Measurements from ENCODE around the gene LY6G5C. TPM values are rescaled to one million over a fixed set of nuclear protein-coding genes. Genes with fewer than 3 reads are reported as not detected.

The LY6G5C gene
- total and polyA plus RNA-seq, 9 of the 15 experiments (the other 6 are each of a cell fraction or from before 2014, with no cell fraction given) = 0.10 to 0.67 (median 0.46) TPM; not detected in 4

- no peak for TF ChIP-seq E4F1 (CRISPR knock-in tag; IDR thresholded peaks at IDR 0.05; ENCODE audit: borderline replicate concordance)
- TF ChIP-seq CHD1 (IDR thresholded peaks at IDR 0.05; ENCODE audit: low read length) = no peak
- no peak for TF ChIP-seq ZNF586 (CRISPR knock-in tag; conservative IDR thresholded peaks at IDR 0.05)
- TF ChIP-seq CHD2 (IDR thresholded peaks at IDR 0.05; ENCODE audit: low read depth, low read length) = 0 out of 2 replicates have a peak, but pooled peaks have one; percentile 5
- peak; percentile 42; the same call in 1 of the 2 replicates for TF ChIP-seq USF1 (CRISPR knock-in tag; IDR thresholded peaks at IDR 0.05)
- TF ChIP-seq RBBP5 (IDR thresholded peaks at IDR 0.05; ENCODE audit: borderline replicate concordance, insufficient read depth, low read length, poor library complexity, severe bottlenecking) = peak; percentile 26
- TF ChIP-seq SP1 (CRISPR knock-in tag; IDR thresholded peaks at IDR 0.05) = peak; percentile 89
- TF ChIP-seq SREBF2 (CRISPR knock-in tag; IDR thresholded peaks at IDR 0.05) = no peak
- TF ChIP-seq THRB (CRISPR knock-in tag; conservative IDR thresholded peaks at IDR 0.05) = peak; percentile 66; the same call in 1 of the 2 replicates
- 0 out of 2 replicates have a peak, but pooled peaks have one; percentile 21 for TF ChIP-seq ZNF79 (CRISPR knock-in tag; IDR thresholded peaks at IDR 0.05; ENCODE audit: low read depth)
- TF ChIP-seq FOXA3 (CRISPR knock-in tag; conservative IDR thresholded peaks at IDR 0.05 in 1 of 2, IDR thresholded peaks at IDR 0.05 in 1 of 2) = 0 out of 4 replicates have a peak, but pooled peaks of 1 of the 2 experiments have one; percentile 59
- 0 out of 4 replicates have a peak, but pooled peaks of 1 of the 2 experiments have one; percentile 62 for TF ChIP-seq MLX (CRISPR knock-in tag; conservative IDR thresholded peaks at IDR 0.05)
- no peak for TF ChIP-seq FOXP4 (CRISPR knock-in tag; IDR thresholded peaks at IDR 0.05; ENCODE audit: borderline replicate concordance)
- no peak for TF ChIP-seq BRF1 (IDR thresholded peaks at IDR 0.05; ENCODE audit: borderline replicate concordance, extremely low read depth, insufficient read length)
These were observed 47.1 kb upstream of the LY6G5C start (continued) for GRCh38 chr6:31727717-31728671.
